K562 (cell line): ENCODE results near the gene KCNAB1. TPM values are rescaled to one million over a fixed set of nuclear protein-coding genes. Genes with fewer than 3 reads are reported as not detected.

Experiments used
- ATAC-seq: fragments of 200-7000 bp; cut with Tn5 transposase; 3 replicates; pipeline ENCODE4 v1.9.1; 2020; ENCODE audit warnings: moderate library complexity
- BruUV-seq: library from RNA; stranded (reverse); fragments of 400-500 nt; replicated peaks from 2 replicates; lab custom pipeline; 2021; lab: Mats Ljungman, UMichigan
- CTCF ChIA-PET: fragments of 300-600 bp; formaldehyde crosslinking; extraction: SDS; loops from one replicate; lab custom pipeline; 2021; ENCODE audit warnings: low intra/inter-chr PET ratio; lab: Yijun Ruan, JAX
- POLR2A ChIA-PET: fragments of 300-600, 350-650 bp; sonication (Branson Sonifier 250); formaldehyde crosslinking; extraction: SDS; loops from one replicate; lab custom pipeline; 2021; ENCODE audit warnings: antibody characterized with exemption, inconsistent platforms; lab: Yijun Ruan, JAX
- DNase-seq, 4 experiments: peaks; one replicate each; pipeline versions ENCODE4 v3.0.0 to v3.0.0-alpha.2; 2011 to 2018; ENCODE audit warnings: low spot score in 3 of 4, mixed read lengths in 3 of 4; ENCODE audit errors: extremely low read depth in 1 of 4
- FAIRE-seq: peaks from 2 replicates; lab custom pipeline; 2011; peaks lifted over from hg19 to GRCh38; lab: Jason Lieb, UNC
- H2AFZ ChIP-seq: 2 replicates; pipeline ENCODE4 v1.6.0; 2011; ENCODE audit warnings: low read depth, low read length, control low read depth, inconsistent platforms
- H3K27ac ChIP-seq: fragments of 200-600 bp; 3 replicates; pipeline ENCODE4 v1.8.0; 2011; ENCODE audit warnings: low read depth, mild to moderate bottlenecking, control low read depth, inconsistent platforms, low read length, moderate library complexity, mixed read lengths; ENCODE audit errors: extremely low read depth
- H3K27me3 ChIP-seq, 2 experiments: fragments of 300-600 bp in 1 of 2; 2 replicates in 1 of 2; 3 replicates in 1 of 2; pipeline versions ENCODE4 v1.6.0 to v1.8.0; 2011; ENCODE audit warnings: inconsistent platforms in 2 of 2, low read length in 2 of 2, mild to moderate bottlenecking in 1 of 2, mixed read lengths in 1 of 2, moderate library complexity in 1 of 2; ENCODE audit not compliant: control insufficient read depth in 2 of 2, insufficient read depth in 2 of 2
- H3K36me3 ChIP-seq: fragments of 300-600 bp; 3 replicates; pipeline ENCODE4 v1.8.0; 2011; ENCODE audit warnings: mild to moderate bottlenecking, low read length, inconsistent platforms; ENCODE audit not compliant: control insufficient read depth, insufficient read depth
- H3K4me1 ChIP-seq, 2 experiments: fragments of 200-600 bp in 1 of 2; replicated peaks in 1 of 2; 2 replicates in 1 of 2; 3 replicates in 1 of 2; pipeline versions ENCODE4 v1.5.1 to v1.8.0; 2011; ENCODE audit warnings: inconsistent platforms in 2 of 2, low read length in 2 of 2, mild to moderate bottlenecking in 1 of 2, mixed read lengths in 1 of 2, moderate library complexity in 1 of 2; ENCODE audit not compliant: control insufficient read depth in 2 of 2, insufficient read depth in 2 of 2
- H3K4me2 ChIP-seq: 2 replicates; pipeline ENCODE4 v1.6.1; 2011; ENCODE audit warnings: low read length, control low read depth, inconsistent platforms, mixed read lengths; ENCODE audit not compliant: insufficient read depth
- H3K4me3 ChIP-seq: fragments of 200-600 bp; sonication (generic), shearing (Covaris generic); 2 replicates; pipeline ENCODE4 v1.5.1; 2016; ENCODE audit warnings: control low read depth, inconsistent platforms
- H3K79me2 ChIP-seq: fragments of 200-600 bp; 3 replicates; pipeline ENCODE4 v1.8.0; 2011; ENCODE audit warnings: low read length, inconsistent platforms; ENCODE audit not compliant: control insufficient read depth, insufficient read depth
- H3K9ac ChIP-seq, 2 experiments: 2 replicates each; pipeline versions ENCODE4 v1.6.0 to v1.6.1; 2011; ENCODE audit warnings: low read depth in 2 of 2, low read length in 2 of 2, control low read depth in 1 of 2, inconsistent platforms in 1 of 2, mild to moderate bottlenecking in 1 of 2, mixed read lengths in 1 of 2; ENCODE audit not compliant: insufficient read depth in 1 of 2
- H3K9me1 ChIP-seq: one replicate; pipeline ENCODE4 v1.6.0; 2011; ENCODE audit warnings: inconsistent platforms, mild to moderate bottlenecking, low read length, moderate library complexity; ENCODE audit not compliant: control insufficient read depth, insufficient read depth
- H3K9me3 ChIP-seq: replicated peaks from 2 replicates; pipeline ENCODE4 v1.5.1; 2011; ENCODE audit warnings: low read depth, low read length, inconsistent platforms; ENCODE audit not compliant: control insufficient read depth, insufficient read depth
- H4K20me1 ChIP-seq: replicated peaks from 2 replicates; pipeline ENCODE4 v1.6.1; 2011; ENCODE audit warnings: low read length, inconsistent platforms, mixed read lengths; ENCODE audit not compliant: control insufficient read depth, insufficient read depth
- AFF1 ChIP-seq, 2 experiments: fragments of 450-650 bp; IDR thresholded peaks; 2 replicates each; pipeline ENCODE4 v1.6.1; 2018; ENCODE audit warnings: mild to moderate bottlenecking in 2 of 2, low read depth in 1 of 2; ENCODE audit not compliant: partially characterized antibody in 2 of 2
- EHMT2 ChIP-seq: fragments of 450-650 bp; IDR thresholded peaks from 2 replicates; pipeline ENCODE4 v1.6.1; 2018; ENCODE audit warnings: antibody characterized with exemption
- GABPB2 ChIP-seq: fragments of 250-450 bp; sonication (Bioruptor Pico); conservative IDR thresholded peaks from 2 replicates; pipeline ENCODE4 v1.5.1; 2021; ENCODE audit warnings: mild to moderate bottlenecking
- HDAC3 ChIP-seq: fragments of 450-650 bp; IDR thresholded peaks from 2 replicates; pipeline ENCODE4 v1.6.1; 2018; ENCODE audit warnings: borderline replicate concordance, mild to moderate bottlenecking, moderate library complexity; ENCODE audit not compliant: partially characterized antibody
- HMGN3 ChIP-seq: IDR thresholded peaks from 2 replicates; pipeline ENCODE4 v1.6.1; 2011; ENCODE audit warnings: borderline replicate concordance, low read depth, mild to moderate bottlenecking, mixed read lengths, low read length; ENCODE audit not compliant: insufficient read length; ENCODE audit errors: extremely low read depth
- ID3 ChIP-seq, 2 experiments: fragments of 250-450 bp in 1 of 2; fragments of 450-650 bp in 1 of 2; sonication (Bioruptor Pico) in 1 of 2; IDR thresholded peaks; 2 replicates each; pipeline versions ENCODE4 v1.6.1 to v1.8.0; 2016 to 2021; ENCODE audit warnings: mild to moderate bottlenecking in 2 of 2, moderate library complexity in 2 of 2, missing compliant biosample characterization in 1 of 2, missing genetic modification characterization in 1 of 2
- NKRF ChIP-seq: fragments of 450-650 bp; IDR thresholded peaks from 2 replicates; pipeline ENCODE4 v1.6.1; 2016; ENCODE audit warnings: borderline replicate concordance
- WGBS: fragments of 100-300 bp; shearing (Covaris generic); methylation state at CpG from one replicate; pipeline ENCODE4 v1.1.6; 2016; ENCODE audit warnings: low coverage, mixed read lengths; ENCODE audit not compliant: insufficient coverage; ENCODE audit errors: missing lambda C conversion rate; 5-methylcytosine and 5-hydroxymethylcytosine counted together
- in situ Hi-C: fragments of 300-500 bp; cut with MboI; formaldehyde crosslinking; loops from 4 replicates; pipeline ENCODE4 v1.15.0; 2018; ENCODE audit warnings: inconsistent platforms, mixed read lengths
- intact Hi-C: fragments of 100-400 bp; cut with micrococcal nuclease; formaldehyde crosslinking; loops from 2 replicates; pipeline ENCODE4 v1.14.2; 2022
- polyA plus RNA-seq, 8 experiments: library from polyadenylated mRNA; depleted of rRNA in 4 of 8; stranded (reverse) in 5 of 8; unstranded in 3 of 8; fragments of >200 nt; fragmentation: Nextera tagmentation in 2 of 8; fragmentation: Illumina TruSeq in 1 of 8; extraction: Ambion mirVana in 2 of 8; extraction: Trizol in 1 of 8; gene quantifications; 2 replicates each; pipeline versions ENCODE4 v1.2.1 to v1.2.3, GENCODE V29; 2011 to 2014; ENCODE audit warnings: inconsistent platforms in 1 of 8, missing spikeins in 1 of 8
- total RNA-seq, 7 experiments: library from RNA; depleted of rRNA in 6 of 7; stranded (reverse); fragments of >200 nt in 6 of 7; fragmentation: Illumina TruSeq in 2 of 7; extraction: Trizol in 2 of 7; gene quantifications; 2 replicates each; pipeline versions ENCODE4 v1.2.1 to v1.2.3, GENCODE V29; 2011 to 2021; ENCODE audit warnings: low replicate concordance in 1 of 7

KCNAB1 gene
- total and polyA plus RNA-seq, 9 of the 15 experiments (the other 6 are each of a cell fraction or from before 2014, with no cell fraction given), result 0.14 to 1.2 (median 0.51) TPM

- TF ChIP-seq HMGN3 (no peak), EHMT2 (no peak), ID3 (CRISPR knock-in tag; IDR thresholded peaks at IDR 0.05) (no peak), ID3 (tag; IDR thresholded peaks at IDR 0.05) (no peak)
These were observed 430.9 kb downstream of the KCNAB1 start (continued) for GRCh38 chr3:156551261-156551660.

- intact Hi-C loops (loop anchor here (10.0 kb wide), 1 partner anchor 263 kb away; no protein-coding TSS in a partner anchor), in situ Hi-C loops (loop anchor here (5.0 kb wide), 1 partner anchor 111 kb away; no protein-coding TSS in a partner anchor)
- no peak overlapping the region; a peak in 1 of 4 replicates for H3K9ac ChIP-seq
- ChIA-PET CTCF (no interaction called here), POLR2A (no interaction called here)
- H3K36me3 ChIP-seq, result peaks cover 70% of the 10 kb centered on the region
- H3K79me2 ChIP-seq, result peaks cover 85% of the 10 kb centered on the region
- no peak for ATAC-seq
- DNase-seq, result no peak
- peak overlapping the region; percentile 25; the same call in 1 of the 2 replicates for H3K4me2 ChIP-seq
- H3K4me3 ChIP-seq, result no peak overlapping the region
- no peak overlapping the region for H2AFZ ChIP-seq
- BruUV-seq, result no TSS peak
- H4K20me1 ChIP-seq, result no peaks in the 10 kb centered on the region
- FAIRE-seq, result no peak
- no peak overlapping the region for H3K27ac ChIP-seq
- H3K27me3 ChIP-seq, result no peaks in the 10 kb centered on the region
- H3K9me3 ChIP-seq, result 0 out of 2 replicates have a peak, but pooled peaks cover 4% of the 10 kb centered on the region
- peaks cover 6 to 28% of the 10 kb centered on the region in 2 experiments; a peak in 4 of 5 replicates for H3K4me1 ChIP-seq
- no CpG with 5 or more reads among the region's 4 CpGs for WGBS
- no peak for TF ChIP-seq GABPB2 (CRISPR knock-in tag)
- no peak for TF ChIP-seq AFF1 (IDR thresholded peaks at IDR 0.05; ENCODE audit: low read depth in 1 of 2, partially characterized antibody in 2 of 2)
- no peak for TF ChIP-seq HDAC3
- TF ChIP-seq NKRF, result no peak
- H3K9me1 ChIP-seq, result no peaks in the 10 kb centered on the region
These were observed 431.4 kb downstream of the KCNAB1 start for GRCh38 chr3:156551746-156552145.
